ENCODE results near the gene RAB40A.

RAB40A gene, protein sequence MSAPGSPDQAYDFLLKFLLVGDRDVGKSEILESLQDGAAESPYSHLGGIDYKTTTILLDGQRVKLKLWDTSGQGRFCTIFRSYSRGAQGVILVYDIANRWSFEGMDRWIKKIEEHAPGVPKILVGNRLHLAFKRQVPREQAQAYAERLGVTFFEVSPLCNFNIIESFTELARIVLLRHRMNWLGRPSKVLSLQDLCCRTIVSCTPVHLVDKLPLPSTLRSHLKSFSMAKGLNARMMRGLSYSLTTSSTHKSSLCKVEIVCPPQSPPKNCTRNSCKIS

DNA sequence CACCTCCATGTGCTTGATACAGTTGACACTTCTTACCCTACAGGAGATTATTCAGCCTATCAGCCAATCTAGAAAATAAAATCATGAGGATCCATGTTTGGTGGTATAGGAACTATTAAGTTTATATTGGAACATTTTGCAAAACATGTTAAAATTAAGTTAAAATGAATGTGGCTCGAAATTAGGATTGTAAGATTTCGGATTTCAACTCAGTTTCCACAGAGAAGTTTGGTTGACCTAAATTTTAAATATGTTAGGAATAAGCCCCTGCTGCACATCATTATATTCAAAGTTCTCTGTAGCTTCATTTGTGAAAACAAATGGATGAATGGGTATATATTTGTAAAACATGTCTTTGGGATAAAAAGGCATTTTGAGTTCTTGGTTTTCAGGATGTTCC lies at the start of gene RAB40A:
Gene RAB40A, minus strand, starts transcription at position 101 of the 400 bp plus-strand sequence. CDS start 18,733 bp downstream, outside the sequence.
- H3K4me3 ChIP-seq (replicated peaks in 1 of 2; ENCODE audit: low read depth in 2 of 2, low read length in 2 of 2) = no peak within 1 kb of the TSS
- TF ChIP-seq, protein P1, sequence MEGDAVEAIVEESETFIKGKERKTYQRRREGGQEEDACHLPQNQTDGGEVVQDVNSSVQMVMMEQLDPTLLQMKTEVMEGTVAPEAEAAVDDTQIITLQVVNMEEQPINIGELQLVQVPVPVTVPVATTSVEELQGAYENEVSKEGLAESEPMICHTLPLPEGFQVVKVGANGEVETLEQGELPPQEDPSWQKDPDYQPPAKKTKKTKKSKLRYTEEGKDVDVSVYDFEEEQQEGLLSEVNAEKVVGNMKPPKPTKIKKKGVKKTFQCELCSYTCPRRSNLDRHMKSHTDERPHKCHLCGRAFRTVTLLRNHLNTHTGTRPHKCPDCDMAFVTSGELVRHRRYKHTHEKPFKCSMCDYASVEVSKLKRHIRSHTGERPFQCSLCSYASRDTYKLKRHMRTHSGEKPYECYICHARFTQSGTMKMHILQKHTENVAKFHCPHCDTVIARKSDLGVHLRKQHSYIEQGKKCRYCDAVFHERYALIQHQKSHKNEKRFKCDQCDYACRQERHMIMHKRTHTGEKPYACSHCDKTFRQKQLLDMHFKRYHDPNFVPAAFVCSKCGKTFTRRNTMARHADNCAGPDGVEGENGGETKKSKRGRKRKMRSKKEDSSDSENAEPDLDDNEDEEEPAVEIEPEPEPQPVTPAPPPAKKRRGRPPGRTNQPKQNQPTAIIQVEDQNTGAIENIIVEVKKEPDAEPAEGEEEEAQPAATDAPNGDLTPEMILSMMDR (IDR thresholded peaks at IDR 0.05; ENCODE audit: low read depth, low read length) = no peak
- DNase-seq (ENCODE audit: low read depth in 2 of 2) = no peak

DNA sequence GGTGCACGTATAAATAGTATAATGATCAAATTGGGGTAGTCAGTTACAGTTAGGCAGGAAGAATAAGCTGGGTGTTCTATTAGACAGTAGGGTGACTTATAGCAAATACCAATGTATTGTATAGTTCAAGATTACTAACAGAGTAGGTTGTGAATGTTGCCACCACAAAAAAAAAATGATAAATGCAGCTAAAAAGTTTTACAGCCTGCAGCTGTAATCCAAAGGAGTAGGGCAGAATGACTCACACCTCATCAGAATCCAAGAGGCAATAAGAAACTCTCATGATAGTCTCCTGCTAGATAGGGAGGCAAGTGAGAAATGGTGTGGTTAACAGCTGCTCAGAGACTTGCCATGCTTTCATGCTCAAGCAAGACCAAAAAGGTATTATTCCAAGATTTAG lies 46.5 kb upstream of the RAB40A start:
- DNase-seq (ENCODE audit: low read depth in 2 of 2) = peak; percentile 59 to 72
- H3K4me3 ChIP-seq (replicated peaks in 1 of 2; ENCODE audit: low read depth in 2 of 2, low read length in 2 of 2) = no peak overlapping the region
- TF ChIP-seq, protein P1 (IDR thresholded peaks at IDR 0.05; ENCODE audit: low read depth, low read length) = no peak

DNA sequence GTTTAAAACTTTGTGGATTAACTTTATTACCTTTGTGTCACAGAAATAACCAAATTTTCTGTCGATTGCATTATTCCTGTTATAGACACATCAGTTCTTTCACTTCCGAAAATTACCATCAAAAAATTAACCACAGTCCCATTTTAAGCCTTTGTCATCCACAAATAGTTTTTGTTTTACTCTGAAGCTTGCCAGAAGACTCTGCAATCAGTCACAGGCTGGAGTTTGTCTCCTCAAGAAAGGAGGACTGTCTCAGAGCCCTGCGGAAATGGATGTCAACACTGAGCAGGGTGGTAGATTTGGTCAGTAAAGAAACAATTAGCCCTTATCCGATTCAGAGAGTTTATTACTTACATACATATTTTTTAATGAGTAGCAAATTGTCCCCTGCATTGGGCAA lies 45.9 kb upstream of the RAB40A start:
- TF ChIP-seq, protein P1 (IDR thresholded peaks at IDR 0.05; ENCODE audit: low read depth, low read length) = no peak
- DNase-seq (ENCODE audit: low read depth in 2 of 2) = peak; percentile 13 to 46
- H3K4me3 ChIP-seq (replicated peaks in 1 of 2; ENCODE audit: low read depth in 2 of 2, low read length in 2 of 2) = no peak overlapping the region

DNA sequence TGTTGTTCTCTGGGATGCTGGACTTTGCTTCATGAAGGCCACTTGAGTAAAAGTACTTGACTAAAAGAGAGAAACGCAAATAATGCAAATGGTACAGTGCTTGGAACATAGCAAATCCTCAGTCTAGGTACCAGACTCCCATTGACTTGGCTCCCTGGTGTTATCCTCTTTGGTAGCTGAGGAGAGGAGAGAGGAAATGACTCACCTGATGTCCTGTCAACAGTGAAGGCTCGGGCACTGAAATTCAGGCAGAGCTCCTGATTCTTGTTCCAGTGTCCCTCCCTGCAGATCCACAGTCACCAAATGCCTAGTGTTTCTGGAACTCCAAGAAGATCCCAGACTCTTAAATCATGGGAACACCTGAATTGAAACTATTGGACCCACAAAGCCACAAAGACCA lies 43.5 kb upstream of the RAB40A start:
- TF ChIP-seq, protein P1 (IDR thresholded peaks at IDR 0.05; ENCODE audit: low read depth, low read length) = no peak
- DNase-seq (ENCODE audit: low read depth in 2 of 2) = peak in 1 of 2 donors; percentile 27
- no peak overlapping the region for H3K4me3 ChIP-seq (replicated peaks in 1 of 2; ENCODE audit: low read depth in 2 of 2, low read length in 2 of 2)

DNA sequence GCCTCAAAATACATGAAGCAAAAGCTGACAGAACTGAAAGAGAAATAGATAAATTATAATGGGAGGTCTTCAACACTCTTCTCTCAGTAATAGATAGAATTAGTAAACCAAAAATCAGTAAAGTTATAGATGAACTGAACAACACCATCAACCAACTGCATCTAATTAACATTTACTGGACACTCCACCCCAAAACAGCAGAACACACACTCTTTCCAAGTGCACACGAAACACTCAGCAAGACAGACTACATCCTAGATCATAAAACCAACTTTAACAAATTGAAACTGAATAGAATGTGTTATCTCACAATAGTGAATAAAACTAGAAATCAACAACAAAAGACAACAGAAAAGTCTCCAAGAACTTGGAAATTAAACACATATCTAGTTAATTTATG lies 41.0 kb upstream of the RAB40A start:
- TF ChIP-seq, protein P1 (IDR thresholded peaks at IDR 0.05; ENCODE audit: low read depth, low read length) = no peak
- DNase-seq (ENCODE audit: low read depth in 2 of 2) = no peak
- H3K4me3 ChIP-seq (replicated peaks in 1 of 2; ENCODE audit: low read depth in 2 of 2, low read length in 2 of 2) = no peak overlapping the region

DNA sequence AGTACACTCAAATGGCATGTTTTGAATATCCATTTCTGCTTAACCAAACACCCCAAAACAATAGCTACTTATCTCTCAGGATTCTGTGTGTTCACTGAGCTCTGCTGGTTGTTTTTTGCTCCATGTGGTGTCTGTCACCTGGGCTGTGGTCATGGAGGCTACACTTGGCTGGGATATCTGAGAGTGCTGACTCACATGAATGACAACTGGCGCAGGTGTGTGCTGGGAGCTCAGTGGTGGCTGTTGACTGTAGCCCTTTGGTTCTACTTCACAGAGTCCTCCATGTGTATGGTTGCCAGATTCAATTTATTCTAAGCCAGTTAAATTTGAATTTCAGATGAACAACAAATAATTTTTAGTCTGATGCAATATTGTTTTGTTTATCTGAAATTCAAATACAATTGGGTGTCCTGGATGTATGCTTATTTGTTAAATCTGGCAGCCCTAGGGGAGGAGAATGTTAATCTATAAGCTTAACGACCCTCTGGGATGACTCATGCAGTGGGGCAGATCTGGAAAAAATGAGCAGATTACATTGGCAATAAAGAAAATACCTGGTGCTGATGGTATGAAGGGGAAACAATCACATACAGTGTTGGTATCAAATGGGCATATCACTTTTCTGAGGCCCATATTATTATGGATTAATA lies 37.8 kb upstream of the RAB40A start:
- DNase-seq (ENCODE audit: low read depth in 2 of 2) = no peak
- TF ChIP-seq, protein P1 (IDR thresholded peaks at IDR 0.05; ENCODE audit: low read depth, low read length) = no peak
- no peak overlapping the region for H3K4me3 ChIP-seq (replicated peaks in 1 of 2; ENCODE audit: low read depth in 2 of 2, low read length in 2 of 2)

All from cardiac fibroblast (primary cell).